ENCODE measurements around the gene CAND2.

GRCh38 chr3:12859840-12860239 is 63.4 kb downstream of the CAND2 start:
- TF ChIP-seq SAFB2 (IDR thresholded peaks at IDR 0.05; ENCODE audit: borderline replicate concordance, low read depth, low read length, severe bottlenecking) (no peak), SMAD3 (CRISPR knock-in tag; conservative IDR thresholded peaks at IDR 0.05) (no peak), ATF2 (CRISPR knock-in tag; IDR thresholded peaks at IDR 0.05) (no peak), GTF3C2 (IDR thresholded peaks at IDR 0.05; ENCODE audit: borderline replicate concordance, extremely low read depth, insufficient read length) (no peak), TAL1 (IDR thresholded peaks at IDR 0.05) (no peak), MYBL2 (IDR thresholded peaks at IDR 0.05; ENCODE audit: low read depth) (no peak), MYBL2 (CRISPR knock-in tag; IDR thresholded peaks at IDR 0.05; ENCODE audit: borderline replicate concordance) (no peak), EZH2 (IDR thresholded peaks at IDR 0.05; ENCODE audit: borderline replicate concordance, low read depth, low read length) (no peak), SMAD2 (IDR thresholded peaks at IDR 0.05; ENCODE audit: low read depth, low read length) (no peak), XRCC4 (IDR thresholded peaks at IDR 0.05; ENCODE audit: extremely low read depth, insufficient read depth, insufficient read length) (no peak), ZBTB40 (IDR thresholded peaks at IDR 0.05) (no peak), ZBTB40 (CRISPR knock-in tag; IDR thresholded peaks at IDR 0.05) (no peak), CTCF (IDR thresholded peaks at IDR 0.05 in 2 of 3, conservative IDR thresholded peaks at IDR 0.05 in 1 of 3; ENCODE audit: insufficient read depth in 2 of 3, low read depth in 1 of 3, low read length in 3 of 3) (no peak), ZNF124 (CRISPR knock-in tag; IDR thresholded peaks at IDR 0.05) (no peak), PHF20 (IDR thresholded peaks at IDR 0.05; ENCODE audit: partially characterized antibody) (no peak)

All from K562 (cell line).